Body of pancreas (tissue), 4 donors: ENCODE results near the gene PLEKHM1.
"Not testable (repeated sequence)": the region's sequence is repeated elsewhere in the genome, so short reads cannot be mapped to it uniquely, and the experiment has no call there.

ENCODE experiments used
- POLR2A ChIP-seq, 3 donors: fragments of 450-650 bp; IDR thresholded peaks; one replicate each; pipeline ENCODE4 v1.6.1; 2016; ENCODE audit warnings: antibody characterized with exemption in 3 of 3, mild to moderate bottlenecking in 2 of 3
- TF ChIP-seq, protein P1 (sequence below), 7 experiments: fragments of 450-650 bp in 4 of 7; fragments of 200-600 bp in 3 of 7; sonication (generic) in 3 of 7; IDR thresholded peaks; one replicate each; pipeline ENCODE4 v1.5.1; 2016 to 2019; ENCODE audit warnings: antibody characterized with exemption in 7 of 7

DNA sequence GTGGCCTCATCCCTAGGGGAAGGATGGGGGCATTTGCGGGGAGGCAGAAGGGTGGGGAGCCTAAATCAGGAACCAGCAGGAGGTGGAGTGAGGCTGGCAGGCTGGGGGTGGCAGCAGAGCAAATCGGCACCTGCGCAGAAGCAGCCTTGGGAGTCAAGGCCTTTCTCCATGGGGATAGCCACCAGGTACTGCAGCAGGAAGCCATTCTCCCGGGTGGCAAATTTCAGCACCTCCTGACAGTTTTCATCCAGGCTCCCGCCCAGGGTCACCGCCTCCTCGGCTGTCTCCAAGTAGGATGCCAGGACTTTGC is 37.3 kb downstream of the PLEKHM1 start:
- TF ChIP-seq, protein P1, sequence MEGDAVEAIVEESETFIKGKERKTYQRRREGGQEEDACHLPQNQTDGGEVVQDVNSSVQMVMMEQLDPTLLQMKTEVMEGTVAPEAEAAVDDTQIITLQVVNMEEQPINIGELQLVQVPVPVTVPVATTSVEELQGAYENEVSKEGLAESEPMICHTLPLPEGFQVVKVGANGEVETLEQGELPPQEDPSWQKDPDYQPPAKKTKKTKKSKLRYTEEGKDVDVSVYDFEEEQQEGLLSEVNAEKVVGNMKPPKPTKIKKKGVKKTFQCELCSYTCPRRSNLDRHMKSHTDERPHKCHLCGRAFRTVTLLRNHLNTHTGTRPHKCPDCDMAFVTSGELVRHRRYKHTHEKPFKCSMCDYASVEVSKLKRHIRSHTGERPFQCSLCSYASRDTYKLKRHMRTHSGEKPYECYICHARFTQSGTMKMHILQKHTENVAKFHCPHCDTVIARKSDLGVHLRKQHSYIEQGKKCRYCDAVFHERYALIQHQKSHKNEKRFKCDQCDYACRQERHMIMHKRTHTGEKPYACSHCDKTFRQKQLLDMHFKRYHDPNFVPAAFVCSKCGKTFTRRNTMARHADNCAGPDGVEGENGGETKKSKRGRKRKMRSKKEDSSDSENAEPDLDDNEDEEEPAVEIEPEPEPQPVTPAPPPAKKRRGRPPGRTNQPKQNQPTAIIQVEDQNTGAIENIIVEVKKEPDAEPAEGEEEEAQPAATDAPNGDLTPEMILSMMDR (IDR thresholded peaks at IDR 0.05): not testable (repeated sequence)
- not testable (repeated sequence) for TF ChIP-seq POLR2A (IDR thresholded peaks at IDR 0.05)
